HEK293 (cell line): ENCODE results near the gene NIBAN1.
A peak's percentile ranks its signal among the peaks of the same experiment; 100 is the strongest.

Experiments
- CTCF ChIA-PET: fragments of 350-600 bp; formaldehyde crosslinking; extraction: SDS; loops from one replicate; lab custom pipeline; 2021; ENCODE audit warnings: antibody characterized with exemption; lab: Yijun Ruan, JAX
- POLR2A ChIA-PET: fragments of 300-600 bp; formaldehyde crosslinking; extraction: SDS; loops from one replicate; lab custom pipeline; 2020; ENCODE audit warnings: antibody characterized with exemption, inconsistent platforms; lab: Yijun Ruan, JAX
- H3K27ac ChIP-seq: fragments of 200-500 bp; sonication (Bioruptor generic); 2 replicates; pipeline ENCODE4 v1.5.1; 2014; ENCODE audit warnings: low read depth, low read length, control low read depth, inconsistent platforms; ENCODE audit errors: extremely low read depth
- H3K36me3 ChIP-seq, 2 experiments: fragments of 200-500 bp in 1 of 2; sonication (Bioruptor generic) in 1 of 2; 1 replicate in 1 of 2; 2 replicates in 1 of 2; pipeline ENCODE4 v1.5.1; 2014 to 2017; ENCODE audit warnings: inconsistent platforms in 2 of 2, low read length in 2 of 2; ENCODE audit not compliant: control insufficient read depth in 2 of 2, insufficient read depth in 1 of 2
- H3K4me1 ChIP-seq: fragments of 200-500 bp; sonication (Bioruptor generic); 2 replicates; pipeline ENCODE4 v1.5.1; 2014; ENCODE audit warnings: mild to moderate bottlenecking, low read length, inconsistent platforms; ENCODE audit not compliant: control insufficient read depth, insufficient read depth
- H3K4me3 ChIP-seq: 2 replicates; pipeline ENCODE4 v1.5.1; 2011; ENCODE audit warnings: low read depth, mild to moderate bottlenecking, control low read depth, low read length, moderate library complexity
- H3K9me3 ChIP-seq: fragments of 200-500 bp; sonication (Bioruptor generic); 2 replicates; pipeline ENCODE4 v1.5.1; 2014; ENCODE audit warnings: low read depth, low read length, inconsistent platforms; ENCODE audit not compliant: control insufficient read depth, insufficient read depth
- AEBP2 ChIP-seq: fragments of 450-650 bp; formaldehyde crosslinking; IDR thresholded peaks from 2 replicates; pipeline ENCODE4 v1.5.1; 2016; ENCODE audit warnings: missing biosample characterization, missing genetic modification characterization, borderline replicate concordance
- BCL11A ChIP-seq: fragments of 450-650 bp; formaldehyde crosslinking; IDR thresholded peaks from 2 replicates; pipeline ENCODE4 v1.5.1; 2016; ENCODE audit warnings: low read depth, missing biosample characterization, missing genetic modification characterization
- KLF10 ChIP-seq: fragments of 450-650 bp; IDR thresholded peaks from 2 replicates; pipeline ENCODE4 v1.5.1; 2018; ENCODE audit warnings: missing biosample characterization, mild to moderate bottlenecking, missing genetic modification characterization
- PBX3 ChIP-seq: sonication (generic); formaldehyde crosslinking; IDR thresholded peaks from 2 replicates; pipeline ENCODE4 v1.8.1; 2022; ENCODE audit warnings: mild to moderate bottlenecking, moderate library complexity, missing genetic modification reagents
- SCRT1 ChIP-seq: fragments of 450-650 bp; formaldehyde crosslinking; IDR thresholded peaks from 2 replicates; pipeline ENCODE4 v1.5.1; 2016; ENCODE audit warnings: missing biosample characterization, missing genetic modification characterization, borderline replicate concordance
- SP7 ChIP-seq: fragments of 450-650 bp; formaldehyde crosslinking; IDR thresholded peaks from 2 replicates; pipeline ENCODE4 v1.5.1; 2016; ENCODE audit warnings: missing biosample characterization, missing genetic modification characterization
- TCF7L2 ChIP-seq: IDR thresholded peaks from 2 replicates; pipeline ENCODE4 v1.6.1; 2011; ENCODE audit warnings: low read depth, mild to moderate bottlenecking, inconsistent platforms, low read length, moderate library complexity, borderline replicate concordance
- WT1 ChIP-seq: fragments of 450-650 bp; formaldehyde crosslinking; IDR thresholded peaks from 2 replicates; pipeline ENCODE4 v1.5.1; 2016; ENCODE audit warnings: missing biosample characterization, missing genetic modification characterization
- ZBTB17 ChIP-seq: fragments of 450-650 bp; formaldehyde crosslinking; IDR thresholded peaks from 2 replicates; pipeline ENCODE4 v1.5.1; 2016; ENCODE audit warnings: missing biosample characterization, missing genetic modification characterization
- ZNF114 ChIP-seq: fragments of 450-650 bp; formaldehyde crosslinking; IDR thresholded peaks from 2 replicates; pipeline ENCODE4 v1.5.0; 2017; ENCODE audit warnings: missing biosample characterization, missing genetic modification characterization
- ZNF133 ChIP-seq: fragments of 450-650 bp; formaldehyde crosslinking; IDR thresholded peaks from 2 replicates; pipeline ENCODE4 v1.5.1; 2016; ENCODE audit warnings: missing biosample characterization, missing genetic modification characterization
- ZNF140 ChIP-seq: fragments of 450-650 bp; formaldehyde crosslinking; IDR thresholded peaks from 2 replicates; pipeline ENCODE4 v1.5.1; 2016; ENCODE audit warnings: missing biosample characterization, missing genetic modification characterization
- ZNF221 ChIP-seq: fragments of 450-650 bp; formaldehyde crosslinking; IDR thresholded peaks from 2 replicates; pipeline ENCODE4 v1.5.1; 2017; ENCODE audit warnings: missing biosample characterization, missing genetic modification characterization, borderline replicate concordance
- ZNF223 ChIP-seq: fragments of 450-650 bp; formaldehyde crosslinking; IDR thresholded peaks from 2 replicates; pipeline ENCODE4 v1.5.1; 2016; ENCODE audit warnings: missing biosample characterization, missing genetic modification characterization
- ZNF292 ChIP-seq: fragments of 450-650 bp; formaldehyde crosslinking; IDR thresholded peaks from 2 replicates; pipeline ENCODE4 v1.5.1; 2016; ENCODE audit warnings: low read depth, missing biosample characterization, missing genetic modification characterization, borderline replicate concordance
- ZNF341 ChIP-seq: fragments of 450-650 bp; formaldehyde crosslinking; IDR thresholded peaks from 2 replicates; pipeline ENCODE4; 2016; ENCODE audit warnings: low read depth, missing biosample characterization, missing genetic modification characterization
- ZNF37A ChIP-seq: fragments of 450-650 bp; IDR thresholded peaks from 2 replicates; pipeline ENCODE4 v1.5.1; 2018; ENCODE audit warnings: missing biosample characterization, missing genetic modification characterization
- ZNF48 ChIP-seq: fragments of 450-650 bp; formaldehyde crosslinking; IDR thresholded peaks from 2 replicates; pipeline ENCODE4 v1.5.1; 2016; ENCODE audit warnings: missing biosample characterization, missing genetic modification characterization
- ZNF518A ChIP-seq: fragments of 450-650 bp; formaldehyde crosslinking; conservative IDR thresholded peaks from 2 replicates; pipeline ENCODE4 v1.5.1; 2016; ENCODE audit warnings: low read depth, missing biosample characterization, missing genetic modification characterization
- ZNF544 ChIP-seq: fragments of 450-650 bp; formaldehyde crosslinking; IDR thresholded peaks from 2 replicates; pipeline ENCODE4 v1.5.0; 2017; ENCODE audit warnings: missing biosample characterization, missing genetic modification characterization
- ZNF610 ChIP-seq: fragments of 450-650 bp; formaldehyde crosslinking; IDR thresholded peaks from 2 replicates; pipeline ENCODE4 v1.5.1; 2016; ENCODE audit warnings: missing biosample characterization, missing genetic modification characterization, borderline replicate concordance
- ZNF639 ChIP-seq: fragments of 450-650 bp; formaldehyde crosslinking; IDR thresholded peaks from 2 replicates; pipeline ENCODE4 v1.5.1; 2016; ENCODE audit warnings: missing biosample characterization, missing genetic modification characterization
- ZNF768 ChIP-seq: fragments of 450-650 bp; formaldehyde crosslinking; IDR thresholded peaks from 2 replicates; pipeline ENCODE4 v1.5.1; 2018; ENCODE audit warnings: missing biosample characterization, mild to moderate bottlenecking, missing genetic modification characterization

The NIBAN1 gene

DNA sequence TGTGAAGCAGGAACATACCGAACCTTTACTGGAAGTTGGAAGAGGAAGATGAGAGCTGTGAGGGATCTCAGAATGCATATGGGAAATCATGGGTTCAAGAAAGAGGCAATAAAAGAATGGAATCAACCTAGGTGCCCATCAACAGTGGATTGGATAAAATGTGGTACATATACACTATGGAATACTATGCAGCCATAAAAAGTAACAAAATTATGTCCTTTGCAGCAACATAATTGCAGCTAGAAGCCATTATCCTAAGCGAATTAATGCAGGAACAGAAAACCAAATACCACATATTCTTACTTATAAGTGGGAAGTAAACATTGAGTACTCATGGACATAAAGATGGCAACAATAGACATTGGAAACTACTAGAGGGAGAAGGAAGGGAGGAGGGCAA is 40.4 kb downstream of the NIBAN1 start (continued):
- TF ChIP-seq ZNF518A (tag by site-specific recombination) = no peak
- no peak for TF ChIP-seq BCL11A (tag by site-specific recombination)
- TF ChIP-seq SCRT1 (tag by site-specific recombination) = no peak
- no peak for TF ChIP-seq ZNF221
- TF ChIP-seq ZNF223 (tag by site-specific recombination) = no peak
- no peak for TF ChIP-seq ZNF140 (tag by site-specific recombination)

- Histone ChIP-seq H3K27ac (no peak overlapping the region), H3K4me3 (no peak overlapping the region), H3K36me3 (no peaks in the 10 kb centered on the region), H3K9me3 (no peaks in the 10 kb centered on the region), H3K4me1 (peaks cover 14% of the 10 kb centered on the region)
- ChIA-PET CTCF (interaction anchor here (0.6 to 0.8 kb wide), 2 partner anchors 1247 to 1547 kb away, joined by 3 read pairs; no protein-coding TSS in a partner anchor), POLR2A (no interaction called here)
- peak; percentile 100 for TF ChIP-seq ZNF610 (tag by site-specific recombination)
- TF ChIP-seq ZNF133 = no peak
These were observed 42.0 kb downstream of the NIBAN1 start for GRCh38 chr1:184932319-184932718.

DNA sequence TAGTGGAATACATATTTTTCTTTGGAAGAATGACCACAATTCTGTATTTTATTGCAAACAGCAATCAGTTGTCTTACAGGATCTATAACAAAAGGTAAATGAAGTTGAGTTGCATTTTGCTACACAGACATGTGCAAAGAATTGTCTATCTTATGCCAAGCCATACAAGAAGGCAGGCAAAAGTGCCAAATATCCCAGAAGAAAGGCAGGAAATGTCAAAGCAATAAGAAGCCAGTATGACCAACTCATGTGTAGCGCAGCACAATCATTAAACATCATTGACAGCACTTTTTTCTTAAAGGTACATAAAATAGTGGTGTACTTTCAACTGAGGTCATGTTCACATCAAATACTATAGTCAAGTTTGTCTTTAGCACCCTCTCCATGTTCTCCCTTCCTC is 42.7 kb downstream of the NIBAN1 start:
- ChIA-PET POLR2A (no interaction called here), CTCF (no interaction called here)
- Histone ChIP-seq H3K9me3 (no peaks in the 10 kb centered on the region), H3K4me1 (peaks cover 14% of the 10 kb centered on the region), H3K4me3 (no peak overlapping the region), H3K27ac (no peak overlapping the region), H3K36me3 (no peaks in the 10 kb centered on the region)
- no peak for TF ChIP-seq SP7 (tag by site-specific recombination)
- TF ChIP-seq ZBTB17 (tag by site-specific recombination) = no peak
- TF ChIP-seq ZNF768 (tag by site-specific recombination) = no peak
- TF ChIP-seq ZNF341 (tag by site-specific recombination) = no peak
- TF ChIP-seq ZNF114 (tag by site-specific recombination) = no peak

GRCh38 chr1:184930645-184931044 is 43.7 kb downstream of the NIBAN1 start:
- H3K9me3 ChIP-seq = no peaks in the 10 kb centered on the region
- no peak overlapping the region for H3K27ac ChIP-seq
- H3K4me3 ChIP-seq = no peak overlapping the region
- peaks cover 6% of the 10 kb centered on the region for H3K4me1 ChIP-seq
- no peaks in the 10 kb centered on the region for H3K36me3 ChIP-seq
- CTCF ChIA-PET = interaction anchor here (1.0 kb wide), 1 partner anchor 9 kb away, joined by 3 read pairs; no protein-coding TSS in a partner anchor
- POLR2A ChIA-PET = no interaction called here
- TF ChIP-seq KLF10 (tag by site-specific recombination) (peak; percentile 63; the same call in 1 of the 2 replicates), ZNF48 (tag by site-specific recombination) (no peak), TCF7L2 (peak; percentile 89), PBX3 (no peak), WT1 (tag by site-specific recombination) (peak; percentile 97), AEBP2 (tag by site-specific recombination) (no peak), ZNF292 (tag by site-specific recombination) (no peak), ZNF37A (tag by site-specific recombination) (no peak), ZNF544 (tag by site-specific recombination) (no peak), ZNF639 (tag by site-specific recombination) (peak; percentile 91)
